ENCODE data around the gene HPD. TPM values are rescaled to one million over a fixed set of nuclear protein-coding genes. Genes with fewer than 3 reads are reported as not detected.

Gene HPD
- total RNA-seq, 1 donor from 2014 or later = not detected

- peak; percentile 56 for TF ChIP-seq CTCF (IDR thresholded peaks at IDR 0.05)
- Mint-ChIP-seq H3K4me1 (ENCODE audit: unreplicated experiment) (peaks cover 10% of the 10 kb centered on the region), H3K36me3 (ENCODE audit: unreplicated experiment) (no peaks in the 10 kb centered on the region), H3K9me3 (ENCODE audit: unreplicated experiment) (no peaks in the 10 kb centered on the region), H3K4me3 (ENCODE audit: unreplicated experiment) (peak overlapping the region; percentile 93), H3K27ac (ENCODE audit: unreplicated experiment) (peak overlapping the region; percentile 85), H3K27me3 (ENCODE audit: unreplicated experiment) (no peaks in the 10 kb centered on the region)
- DNase-seq (ENCODE audit: extremely low spot score, unreplicated experiment) = peak; percentile 100
These were observed 19.3 kb downstream of the HPD start for GRCh38 chr12:121839106-121839992.

GRCh38 chr12:121838126-121838525 lies 20.5 kb downstream of the HPD start:
- Mint-ChIP-seq H3K27ac (ENCODE audit: unreplicated experiment) (no peak overlapping the region), H3K4me3 (ENCODE audit: unreplicated experiment) (no peak overlapping the region), H3K36me3 (ENCODE audit: unreplicated experiment) (no peaks in the 10 kb centered on the region), H3K27me3 (ENCODE audit: unreplicated experiment) (no peaks in the 10 kb centered on the region), H3K9me3 (ENCODE audit: unreplicated experiment) (no peaks in the 10 kb centered on the region), H3K4me1 (ENCODE audit: unreplicated experiment) (peaks cover 10% of the 10 kb centered on the region)
- TF ChIP-seq CTCF (IDR thresholded peaks at IDR 0.05) = no peak
- DNase-seq (ENCODE audit: extremely low spot score, unreplicated experiment) = no peak

GRCh38 chr12:121837680-121838079 lies 21.0 kb downstream of the HPD start:
- H3K36me3 Mint-ChIP-seq (ENCODE audit: unreplicated experiment) = peaks cover under 1% of the 10 kb centered on the region
- no peak for DNase-seq (ENCODE audit: extremely low spot score, unreplicated experiment)
- no peak overlapping the region for H3K4me3 Mint-ChIP-seq (ENCODE audit: unreplicated experiment)
- no peak overlapping the region for H3K27ac Mint-ChIP-seq (ENCODE audit: unreplicated experiment)
- TF ChIP-seq CTCF (IDR thresholded peaks at IDR 0.05) = peak; percentile 23
- peaks cover 10% of the 10 kb centered on the region for H3K4me1 Mint-ChIP-seq (ENCODE audit: unreplicated experiment)
- no peaks in the 10 kb centered on the region for H3K9me3 Mint-ChIP-seq (ENCODE audit: unreplicated experiment)
- H3K27me3 Mint-ChIP-seq (ENCODE audit: unreplicated experiment) = no peaks in the 10 kb centered on the region

GRCh38 chr12:121831571-121832245 lies 27.0 kb downstream of the HPD start:
- no peaks in the 10 kb centered on the region for H3K9me3 Mint-ChIP-seq (ENCODE audit: unreplicated experiment)
- TF ChIP-seq CTCF (IDR thresholded peaks at IDR 0.05) = no peak
- H3K36me3 Mint-ChIP-seq (ENCODE audit: unreplicated experiment) = peaks cover 42% of the 10 kb centered on the region
- DNase-seq (ENCODE audit: extremely low spot score, unreplicated experiment) = no peak
- no peaks in the 10 kb centered on the region for H3K4me1 Mint-ChIP-seq (ENCODE audit: unreplicated experiment)
- no peak overlapping the region for H3K4me3 Mint-ChIP-seq (ENCODE audit: unreplicated experiment)
- no peaks in the 10 kb centered on the region for H3K27me3 Mint-ChIP-seq (ENCODE audit: unreplicated experiment)
- H3K27ac Mint-ChIP-seq (ENCODE audit: unreplicated experiment) = no peak overlapping the region

Measured in osteocyte (in vitro differentiated cells).